ENCODE data around the gene GRK6. TPM values are rescaled to one million over a fixed set of nuclear protein-coding genes. Genes with fewer than 3 reads are reported as not detected.
A peak's percentile ranks its signal among the peaks of the same experiment; 100 is the strongest.

The GRK6 gene
- total and polyA plus RNA-seq, 9 of the 15 experiments (the other 6 are each of a cell fraction or from before 2014, with no cell fraction given) = 0.63 to 122 (median 44.5) TPM

GRCh38 chr5:177478711-177479646 lies 52.5 kb downstream of the GRK6 start (continued):
- TF ChIP-seq TARDBP (IDR thresholded peaks at IDR 0.05) = no peak
- no peak for TF ChIP-seq ZC3H11A (IDR thresholded peaks at IDR 0.05; ENCODE audit: low read depth, low read length)
- TF ChIP-seq TGIF2 (CRISPR knock-in tag; IDR thresholded peaks at IDR 0.05) = no peak
- no peak for TF ChIP-seq NFE2L1 (tag; IDR thresholded peaks at IDR 0.05; ENCODE audit: borderline replicate concordance, low read depth)
- TF ChIP-seq MEF2D (tag; conservative IDR thresholded peaks at IDR 0.05; ENCODE audit: low read depth) = 0 out of 2 replicates have a peak, but pooled peaks have one; percentile 31
- no peak for TF ChIP-seq NR2C2 (CRISPR knock-in tag; IDR thresholded peaks at IDR 0.05)
- peak; percentile 78 for TF ChIP-seq NR2C2 (tag; IDR thresholded peaks at IDR 0.05)
- no peak for TF ChIP-seq MEF2A (IDR thresholded peaks at IDR 0.05; ENCODE audit: control insufficient read depth, low read depth, low read length)
- no peak for TF ChIP-seq ZNF79 (CRISPR knock-in tag; IDR thresholded peaks at IDR 0.05; ENCODE audit: low read depth)
- TF ChIP-seq CEBPG (CRISPR knock-in tag; IDR thresholded peaks at IDR 0.05) = peak; percentile 94
- TF ChIP-seq CEBPG (tag; conservative IDR thresholded peaks at IDR 0.05 in 1 of 2, IDR thresholded peaks at IDR 0.05 in 1 of 2) = peak; percentile 86 to 95
- TF ChIP-seq, protein P1, sequence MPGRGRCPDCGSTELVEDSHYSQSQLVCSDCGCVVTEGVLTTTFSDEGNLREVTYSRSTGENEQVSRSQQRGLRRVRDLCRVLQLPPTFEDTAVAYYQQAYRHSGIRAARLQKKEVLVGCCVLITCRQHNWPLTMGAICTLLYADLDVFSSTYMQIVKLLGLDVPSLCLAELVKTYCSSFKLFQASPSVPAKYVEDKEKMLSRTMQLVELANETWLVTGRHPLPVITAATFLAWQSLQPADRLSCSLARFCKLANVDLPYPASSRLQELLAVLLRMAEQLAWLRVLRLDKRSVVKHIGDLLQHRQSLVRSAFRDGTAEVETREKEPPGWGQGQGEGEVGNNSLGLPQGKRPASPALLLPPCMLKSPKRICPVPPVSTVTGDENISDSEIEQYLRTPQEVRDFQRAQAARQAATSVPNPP (IDR thresholded peaks at IDR 0.05; ENCODE audit: borderline replicate concordance, insufficient read depth, insufficient read length) = no peak
- no peak for TF ChIP-seq CBX1 (IDR thresholded peaks at IDR 0.05; ENCODE audit: low read depth)
- no peak for TF ChIP-seq CHCHD3 (CRISPR knock-in tag; IDR thresholded peaks at IDR 0.05)
- TF ChIP-seq NFIC (IDR thresholded peaks at IDR 0.05) = peak; percentile 59
- no peak for TF ChIP-seq HDAC6 (IDR thresholded peaks at IDR 0.05; ENCODE audit: low read depth, low read length)
- no peak for TF ChIP-seq PRMT5 (CRISPR knock-in tag; IDR thresholded peaks at IDR 0.05)
- TF ChIP-seq MAZ (CRISPR knock-in tag; conservative IDR thresholded peaks at IDR 0.05 in 1 of 2, IDR thresholded peaks at IDR 0.05 in 1 of 2) = peak; percentile 36 to 64; a peak in 3 of 4 replicates
- TF ChIP-seq, protein P2, sequence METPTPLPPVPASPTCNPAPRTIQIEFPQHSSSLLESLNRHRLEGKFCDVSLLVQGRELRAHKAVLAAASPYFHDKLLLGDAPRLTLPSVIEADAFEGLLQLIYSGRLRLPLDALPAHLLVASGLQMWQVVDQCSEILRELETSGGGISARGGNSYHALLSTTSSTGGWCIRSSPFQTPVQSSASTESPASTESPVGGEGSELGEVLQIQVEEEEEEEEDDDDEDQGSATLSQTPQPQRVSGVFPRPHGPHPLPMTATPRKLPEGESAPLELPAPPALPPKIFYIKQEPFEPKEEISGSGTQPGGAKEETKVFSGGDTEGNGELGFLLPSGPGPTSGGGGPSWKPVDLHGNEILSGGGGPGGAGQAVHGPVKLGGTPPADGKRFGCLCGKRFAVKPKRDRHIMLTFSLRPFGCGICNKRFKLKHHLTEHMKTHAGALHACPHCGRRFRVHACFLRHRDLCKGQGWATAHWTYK (CRISPR knock-in tag; IDR thresholded peaks at IDR 0.05) = peak; percentile 66; the same call in 1 of the 2 replicates
- no peak for TF ChIP-seq ZNF184 (CRISPR knock-in tag; IDR thresholded peaks at IDR 0.05)
- TF ChIP-seq ZNF134 (CRISPR knock-in tag; conservative IDR thresholded peaks at IDR 0.05) = no peak
- TF ChIP-seq ZNF830 (CRISPR knock-in tag; IDR thresholded peaks at IDR 0.05) = no peak
- no peak for TF ChIP-seq CC2D1A (IDR thresholded peaks at IDR 0.05)
- TF ChIP-seq PURB (CRISPR knock-in tag; IDR thresholded peaks at IDR 0.05; ENCODE audit: low read depth) = no peak
- TF ChIP-seq, protein P3, sequence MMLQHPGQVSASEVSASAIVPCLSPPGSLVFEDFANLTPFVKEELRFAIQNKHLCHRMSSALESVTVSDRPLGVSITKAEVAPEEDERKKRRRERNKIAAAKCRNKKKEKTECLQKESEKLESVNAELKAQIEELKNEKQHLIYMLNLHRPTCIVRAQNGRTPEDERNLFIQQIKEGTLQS (IDR thresholded peaks at IDR 0.05) = peak; percentile 93
- TF ChIP-seq, protein P3 (CRISPR knock-in tag; conservative IDR thresholded peaks at IDR 0.05) = no peak

All from K562 (cell line).